Suppressor macrophage treated with lipopolysaccharide for 1 hour (primary cell): ENCODE results near the gene GALNT17.

Source experiments
- DNase-seq, 3 donors: peaks; one replicate each; pipeline ENCODE4 v3.0.0-alpha.2; 2020 to 2022

Gene GALNT17

DNA sequence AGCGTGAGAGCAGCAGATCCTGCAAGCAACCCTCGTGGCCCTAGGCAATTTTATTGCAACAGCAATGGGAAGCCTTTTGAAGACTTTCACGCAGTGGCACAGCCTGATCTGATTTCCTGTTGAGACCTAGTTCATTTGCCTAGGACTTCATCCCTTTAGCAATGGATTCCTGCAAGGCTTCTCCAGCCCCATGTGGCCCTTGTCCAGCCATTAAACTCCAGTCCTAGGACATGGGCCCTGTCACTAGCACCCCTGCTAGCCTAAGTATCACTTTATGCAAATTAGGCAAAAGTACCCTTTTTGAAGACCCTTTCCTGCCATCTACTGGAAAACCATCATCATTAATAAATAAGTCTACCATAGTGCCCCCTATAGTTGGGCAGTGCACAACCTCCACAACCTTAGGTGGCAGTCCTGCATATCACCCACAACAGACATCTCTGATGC, 379.4 kb downstream of the GALNT17 start:
- no peak for DNase-seq

DNA sequence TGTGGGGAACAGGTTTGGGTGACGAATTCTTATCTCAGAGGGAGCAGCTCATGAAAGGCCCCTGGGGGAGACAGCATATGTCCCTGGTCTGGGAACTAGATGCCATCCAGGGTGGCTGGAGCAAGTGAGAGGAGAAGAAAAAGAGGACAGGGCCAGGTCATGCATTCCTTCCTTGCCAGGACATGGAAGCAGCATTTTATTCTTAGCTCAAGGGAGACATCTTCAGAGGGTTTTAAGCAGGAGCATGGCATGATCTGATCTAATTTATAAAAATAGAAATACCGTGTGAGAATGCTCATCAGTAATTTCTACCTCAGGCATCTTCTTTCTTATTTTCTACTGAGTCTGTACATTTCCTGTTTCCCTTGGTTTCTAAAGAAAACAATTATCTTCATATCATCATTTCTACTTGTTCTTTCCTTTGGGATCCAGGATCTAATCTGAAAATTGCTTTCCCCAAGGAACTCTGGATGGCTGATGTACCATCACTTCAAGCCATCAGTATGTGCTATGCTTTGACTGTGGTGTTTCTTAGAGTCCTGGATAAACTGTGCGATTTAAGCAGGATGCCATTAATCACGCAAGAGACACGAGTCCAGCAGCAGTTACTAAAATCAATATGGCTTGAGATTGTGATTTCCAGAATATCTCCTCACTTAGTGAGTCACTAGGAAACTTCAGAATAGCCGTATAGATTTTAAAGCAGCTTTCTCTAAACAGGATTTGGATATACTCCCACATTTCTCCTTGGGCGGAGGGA, 386.2 kb downstream of the GALNT17 start:
- no peak for DNase-seq

DNA sequence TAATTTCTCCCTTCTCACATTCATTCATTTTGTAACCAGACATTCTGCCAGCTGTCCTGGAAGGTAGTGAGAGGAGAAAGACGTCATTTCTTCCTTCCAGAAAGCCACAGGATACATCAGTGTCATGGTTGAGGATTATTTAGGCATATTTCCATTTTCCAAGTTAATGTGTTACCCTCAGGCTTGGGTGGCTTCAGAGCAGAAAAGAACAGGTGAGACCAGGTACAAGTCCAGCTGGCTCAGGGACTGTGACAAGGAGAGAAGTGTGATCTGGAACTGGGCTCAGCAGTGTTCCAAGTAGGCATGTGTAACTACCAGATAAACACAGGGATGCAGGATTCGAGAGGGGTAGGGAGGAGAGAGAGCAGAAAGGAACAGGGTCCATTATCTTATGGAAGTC, 386.9 kb downstream of the GALNT17 start:
- DNase-seq = no peak

DNA sequence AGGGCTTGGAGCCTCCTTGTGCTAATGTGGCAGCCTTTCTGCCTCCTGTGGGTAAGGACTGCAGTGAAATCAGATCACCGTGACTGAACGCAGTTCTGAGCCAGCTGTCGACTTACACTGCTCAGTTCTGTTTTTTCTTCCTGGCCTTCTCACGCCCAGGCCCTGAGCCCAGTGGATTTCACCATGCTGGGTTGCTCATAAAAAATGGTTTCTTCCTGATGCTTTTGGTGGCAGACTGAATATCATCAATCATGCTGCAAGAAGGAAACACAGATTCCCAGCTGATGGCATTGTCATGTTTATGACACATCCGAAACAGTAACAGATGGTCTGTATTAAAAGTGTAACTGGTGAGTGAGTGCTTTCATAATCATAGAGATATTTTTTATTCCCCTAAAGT, 389.6 kb downstream of the GALNT17 start:
- DNase-seq = no peak

DNA sequence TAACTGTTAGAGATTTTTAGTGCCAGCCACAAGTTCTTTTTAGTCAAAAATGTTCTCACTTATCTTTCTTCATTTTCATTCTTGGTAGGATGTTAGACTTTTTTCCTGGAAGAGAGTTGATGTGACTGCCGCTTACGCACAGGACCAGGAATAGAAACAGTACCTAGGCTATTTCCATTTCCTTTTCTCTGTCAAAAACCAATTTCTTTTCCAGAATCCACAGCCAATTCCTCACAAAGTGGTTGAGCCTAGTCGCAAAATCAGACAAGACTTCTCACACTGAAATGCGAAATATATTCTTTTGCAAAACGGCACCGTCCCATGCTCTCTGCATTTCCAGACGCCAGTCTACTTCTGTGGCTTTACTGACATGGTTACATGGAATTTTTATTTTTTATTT, 394.2 kb downstream of the GALNT17 start:
- no peak for DNase-seq

DNA sequence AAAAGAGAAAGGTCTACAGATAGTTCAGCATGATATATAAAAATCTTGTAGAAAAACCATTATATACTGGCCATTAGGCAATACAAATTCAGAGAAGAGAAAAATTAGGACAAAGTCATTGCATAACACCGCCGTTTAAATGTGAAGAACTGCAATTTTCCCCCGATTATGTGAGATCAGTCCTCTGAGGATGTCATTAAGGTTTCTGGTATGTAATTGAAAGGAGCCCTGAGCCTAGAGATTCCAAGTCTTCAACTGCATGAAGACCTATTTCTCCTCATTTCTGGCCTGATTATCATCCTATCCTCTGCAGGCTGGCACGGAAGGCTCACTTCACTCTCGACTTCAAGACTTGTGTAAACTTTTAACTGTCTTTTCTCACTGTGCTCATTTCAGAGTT, 395.3 kb downstream of the GALNT17 start:
- DNase-seq = no peak

DNA sequence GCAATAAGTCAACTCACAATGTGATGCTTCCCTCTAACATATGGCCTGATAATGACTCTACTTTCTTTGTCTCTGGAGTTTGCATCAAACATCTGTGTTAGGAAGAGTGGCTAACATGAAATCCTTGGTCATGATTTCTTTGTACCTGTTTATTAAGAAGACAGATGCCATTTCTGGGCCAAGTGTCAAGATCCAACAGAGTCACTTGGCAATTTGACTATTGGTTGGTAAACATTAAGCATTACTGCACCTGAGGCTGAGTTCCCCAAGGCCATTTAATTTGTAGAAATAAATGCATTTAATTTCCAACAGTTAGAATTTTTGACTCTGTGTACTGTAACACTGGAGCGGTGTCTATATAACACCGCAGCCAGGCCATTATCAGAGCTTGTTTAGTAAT, 403.7 kb downstream of the GALNT17 start:
- DNase-seq = no peak

DNA sequence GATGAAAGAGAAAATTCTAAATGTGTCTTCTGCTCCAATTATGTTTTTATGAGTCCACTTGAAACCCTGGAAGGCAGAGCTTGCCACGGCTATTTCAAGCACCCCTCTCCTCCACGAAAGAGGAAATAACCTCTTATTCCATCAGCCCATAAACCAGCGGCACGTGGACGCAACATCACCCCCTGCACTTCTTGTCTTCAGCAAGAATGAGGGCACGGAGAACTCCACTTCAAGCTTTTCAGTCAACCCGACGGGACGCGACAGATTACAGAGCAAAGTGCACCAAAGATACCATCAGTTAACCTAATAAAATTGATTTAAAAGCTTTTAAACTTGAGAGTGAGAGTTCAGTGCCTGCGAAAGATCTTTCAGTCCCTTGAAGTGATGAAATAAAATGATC, 406.3 kb downstream of the GALNT17 start:
- DNase-seq = no peak

DNA sequence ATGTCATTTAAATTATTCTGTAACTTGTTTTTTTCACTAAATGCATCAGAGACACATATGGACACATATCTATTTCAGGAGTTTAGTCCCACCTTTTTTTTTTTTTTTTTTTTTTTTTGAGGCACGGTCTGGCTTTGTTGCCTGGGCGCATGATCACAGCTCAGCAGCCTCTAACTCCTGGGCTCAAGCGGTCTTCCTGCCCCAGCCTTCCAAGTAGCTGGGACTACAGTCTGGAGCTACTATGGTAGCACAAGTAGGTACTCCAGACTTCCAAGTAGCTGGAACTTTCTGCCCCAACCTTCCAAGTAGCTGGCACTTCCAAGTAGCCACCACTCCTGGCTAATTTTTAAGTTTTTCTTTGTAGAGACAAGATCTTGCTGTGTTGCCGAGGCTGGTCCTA, 407.7 kb downstream of the GALNT17 start:
- DNase-seq = no peak

DNA sequence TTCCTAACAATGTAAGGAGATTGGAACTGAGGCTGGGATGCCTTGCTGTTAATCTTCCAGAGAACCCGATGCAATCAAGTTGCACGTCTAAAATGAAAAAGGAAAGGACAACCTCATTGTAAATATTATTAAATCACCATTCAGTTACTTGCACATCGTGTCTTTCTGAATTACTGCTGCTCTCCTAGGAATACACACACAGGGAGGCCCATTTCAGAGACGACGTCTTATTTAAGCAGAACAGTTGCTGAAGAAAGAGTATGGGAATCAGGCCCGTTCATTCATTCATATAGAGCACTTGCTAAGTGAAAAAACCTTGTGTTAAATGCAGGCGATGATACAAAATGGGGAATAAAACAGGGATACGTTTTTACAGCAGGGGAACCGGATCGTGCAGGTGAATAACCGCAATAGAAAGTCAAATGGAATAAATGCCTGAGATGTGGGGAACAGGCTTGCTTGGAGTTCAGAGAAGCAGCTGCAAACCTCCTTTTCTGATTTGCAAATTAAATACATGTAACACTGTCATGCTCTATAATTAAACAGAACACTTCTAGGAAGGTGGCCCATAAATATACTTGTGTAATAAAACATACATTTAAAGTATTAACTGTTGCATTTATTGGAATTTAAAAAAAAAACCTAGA, 409.9 kb downstream of the GALNT17 start:
- DNase-seq = no peak

DNA sequence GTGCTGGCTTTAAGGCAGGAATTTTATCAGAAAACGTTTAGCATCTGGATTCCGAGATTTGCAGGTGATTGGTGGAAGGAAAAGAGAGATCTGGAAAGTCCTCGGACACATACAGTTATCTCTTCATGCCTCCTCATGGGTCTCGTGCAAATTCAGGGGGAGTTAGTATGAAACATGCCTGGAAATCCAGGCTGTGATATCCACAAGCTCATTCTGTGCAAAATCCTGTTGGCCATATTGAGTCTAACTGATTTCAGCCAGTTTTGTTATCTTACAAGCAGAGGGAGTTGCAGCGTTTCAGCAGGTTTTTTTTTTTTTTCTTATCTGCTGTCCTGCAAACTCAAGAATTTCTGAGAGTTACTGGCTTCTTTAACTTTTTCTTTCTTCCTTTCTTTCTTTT, 411.5 kb downstream of the GALNT17 start:
- DNase-seq = no peak

DNA sequence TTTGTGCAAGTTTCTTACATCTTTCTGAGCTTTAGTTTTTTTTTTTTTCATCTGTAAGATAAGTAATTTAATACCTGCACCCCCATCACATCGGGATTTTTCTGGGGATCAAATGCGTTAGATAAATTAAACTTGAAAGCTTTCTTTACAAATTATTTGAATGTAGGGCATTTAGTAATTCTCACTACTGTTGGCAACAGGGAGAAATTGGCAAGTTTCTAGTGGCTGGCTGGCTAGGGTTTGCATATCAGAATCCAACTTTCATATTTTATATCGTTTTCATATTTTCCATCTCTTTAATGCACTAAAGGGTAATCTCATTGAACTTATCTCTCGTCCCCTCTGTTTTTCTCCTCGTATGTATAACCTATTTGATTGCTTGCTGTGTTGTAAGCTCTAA, 412.9 kb downstream of the GALNT17 start:
- no peak for DNase-seq

DNA sequence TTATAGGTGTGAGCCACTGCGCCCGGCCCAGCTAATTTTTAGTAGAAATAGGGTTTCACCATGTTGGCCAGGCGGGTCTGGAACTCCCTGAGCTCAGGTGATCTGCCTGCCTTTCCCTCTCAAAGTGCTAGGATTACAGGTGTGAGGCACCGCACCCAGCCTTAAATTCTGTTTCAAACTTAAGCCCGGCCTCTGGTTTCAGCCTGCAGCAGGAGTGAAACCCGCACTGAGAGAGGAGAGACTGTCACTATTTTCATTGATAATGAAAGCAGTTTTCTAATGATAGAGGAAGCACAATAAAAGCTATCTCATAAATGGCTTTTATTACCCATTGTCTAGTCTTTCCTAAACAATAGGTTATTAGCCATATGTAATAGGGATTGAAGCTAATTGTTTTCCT, 415.5 kb downstream of the GALNT17 start:
- no peak for DNase-seq

DNA sequence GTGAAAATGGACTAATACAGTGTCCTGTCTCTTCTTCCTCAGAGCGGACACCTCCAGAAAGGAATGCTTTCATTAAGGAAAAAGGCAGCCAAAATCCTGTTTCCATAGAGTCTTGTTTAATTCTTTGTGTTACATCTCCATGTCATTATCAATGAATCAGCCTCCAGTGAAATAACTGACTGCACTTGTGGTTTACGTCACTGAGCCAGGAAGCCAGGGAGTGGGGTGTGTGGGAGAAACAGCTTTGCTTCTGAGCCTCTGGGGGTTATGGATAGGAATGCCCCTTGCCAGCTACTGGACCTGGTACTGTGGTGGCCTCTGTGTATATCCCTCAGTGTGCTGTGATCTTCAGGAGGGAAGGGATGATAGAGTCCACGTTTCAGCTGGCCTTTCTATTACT, 416.8 kb downstream of the GALNT17 start:
- no peak for DNase-seq

DNA sequence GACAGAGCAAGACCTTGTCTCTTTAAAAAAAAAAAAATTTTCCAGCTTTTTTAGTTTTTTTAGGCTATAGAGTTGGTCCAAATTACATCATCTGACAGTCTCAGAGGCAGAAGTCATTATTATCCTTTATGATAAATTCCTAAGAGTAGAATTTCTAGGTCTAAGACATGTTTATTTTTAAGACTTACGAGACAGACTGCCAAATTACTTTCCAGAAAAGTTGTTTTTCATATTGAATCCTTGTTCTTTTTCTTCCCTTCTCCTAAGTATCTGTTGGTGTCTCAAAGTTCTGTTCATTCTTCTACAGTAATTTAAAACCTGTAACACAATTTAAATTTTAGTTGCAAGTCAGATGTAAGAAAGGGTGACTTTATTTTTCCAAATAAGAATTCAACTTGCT, 421.4 kb downstream of the GALNT17 start:
- no peak for DNase-seq

DNA sequence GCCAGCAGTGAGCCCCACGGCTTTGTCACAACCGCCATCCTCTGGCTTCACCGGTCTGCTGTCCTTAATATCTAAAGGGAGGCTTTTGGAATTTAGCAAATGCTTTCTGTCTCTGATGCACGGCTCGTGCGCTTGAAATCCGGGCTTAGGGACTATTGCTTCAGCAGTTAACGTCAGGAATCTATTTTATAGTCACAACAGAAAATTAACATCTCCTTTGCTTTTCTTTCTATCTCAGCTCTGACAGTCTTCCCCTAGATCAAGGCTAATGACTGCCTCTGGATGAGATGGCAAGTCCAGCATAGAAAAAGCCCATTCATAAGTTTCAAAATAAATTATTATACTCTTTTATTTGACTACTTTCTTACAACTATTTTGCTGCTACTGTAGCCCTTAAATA, 423.8 kb downstream of the GALNT17 start:
- no peak for DNase-seq

DNA sequence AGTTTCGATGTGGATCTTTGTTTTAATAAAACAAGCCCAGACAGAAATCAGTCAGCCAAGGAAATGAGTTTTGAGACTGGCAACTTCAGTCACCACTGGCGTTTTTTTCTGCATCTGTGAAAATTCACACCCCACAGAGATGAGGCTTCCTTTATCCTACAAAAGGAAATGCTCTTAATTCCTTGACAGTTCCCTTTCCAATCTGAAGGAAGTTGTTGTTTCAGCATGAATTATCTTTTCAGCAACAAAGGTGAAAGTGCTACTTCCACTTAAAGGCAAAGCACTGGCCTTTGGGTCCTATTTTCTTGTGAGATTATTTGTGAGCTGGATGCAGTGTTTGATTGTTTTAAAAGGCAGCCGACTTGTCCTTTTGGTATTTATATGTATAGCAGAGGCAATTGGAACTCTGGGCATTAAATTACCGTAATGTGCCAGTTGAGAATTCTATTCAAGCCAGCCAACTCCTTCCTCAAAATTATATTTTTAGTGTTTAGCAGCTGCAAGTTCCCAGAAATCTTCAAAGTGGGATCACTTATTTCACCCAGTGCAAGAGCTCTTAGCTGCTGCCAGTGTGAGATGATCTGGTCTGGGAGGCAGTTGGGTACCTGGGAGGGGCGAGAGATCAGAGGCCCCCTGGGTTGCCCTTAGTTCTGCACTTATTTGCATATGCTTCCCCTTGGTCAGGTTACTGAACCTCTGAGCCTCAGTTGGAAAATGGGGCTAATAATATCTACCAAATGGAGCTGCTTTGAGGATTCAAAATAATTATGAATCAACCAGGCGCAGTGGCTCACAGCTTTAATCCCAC, 427.1 kb downstream of the GALNT17 start:
- no peak for DNase-seq

DNA sequence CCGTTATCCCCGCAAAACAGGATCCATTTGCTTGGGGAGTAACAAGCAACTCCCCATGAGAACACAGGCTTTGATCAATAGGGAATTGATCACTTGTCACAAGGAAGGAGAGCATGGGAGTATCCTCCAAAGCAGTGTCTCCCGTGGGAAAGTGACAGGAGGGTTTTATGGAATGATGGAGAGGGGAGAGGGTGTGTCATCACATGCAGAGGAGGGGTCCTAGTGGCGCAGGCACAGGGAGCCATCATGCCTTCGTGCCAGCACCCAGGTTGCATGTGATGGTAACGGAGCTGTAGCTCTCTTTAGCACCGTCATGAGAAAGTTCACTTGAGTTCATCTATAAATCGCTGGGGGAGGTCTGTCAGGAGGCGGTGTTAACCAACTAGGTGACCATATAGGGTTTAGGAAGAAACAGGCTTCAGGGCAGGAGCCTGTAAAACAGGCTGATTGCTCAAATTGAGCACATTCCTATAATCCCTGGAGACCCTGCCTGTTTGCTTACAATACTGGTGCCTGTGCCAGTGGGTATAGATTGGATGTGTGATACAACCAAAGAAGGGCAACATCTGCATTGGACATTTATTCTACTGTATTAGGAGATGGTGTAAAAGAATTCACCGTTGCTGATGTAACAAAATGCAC, 428.5 kb downstream of the GALNT17 start:
- no peak for DNase-seq

DNA sequence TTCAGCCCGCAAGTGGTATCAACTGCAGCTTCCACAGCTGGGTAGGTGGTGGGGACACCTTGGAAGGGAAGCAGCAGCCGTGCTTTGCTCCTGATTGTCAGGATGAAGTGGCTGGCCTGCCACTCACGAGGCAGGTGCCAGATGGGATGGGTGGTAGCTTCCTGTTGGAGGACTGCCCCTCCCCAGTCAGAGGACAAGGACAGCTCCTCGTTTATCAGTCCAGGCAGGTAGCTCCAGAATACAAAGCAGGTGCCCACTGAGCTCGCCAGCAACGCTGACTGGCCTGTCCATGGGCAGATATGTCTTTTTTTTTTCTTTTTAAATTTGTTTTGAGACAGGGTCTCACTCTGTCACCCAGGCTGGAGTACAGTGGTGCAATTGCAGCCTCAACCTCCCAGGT, 431.3 kb downstream of the GALNT17 start:
- no peak for DNase-seq

DNA sequence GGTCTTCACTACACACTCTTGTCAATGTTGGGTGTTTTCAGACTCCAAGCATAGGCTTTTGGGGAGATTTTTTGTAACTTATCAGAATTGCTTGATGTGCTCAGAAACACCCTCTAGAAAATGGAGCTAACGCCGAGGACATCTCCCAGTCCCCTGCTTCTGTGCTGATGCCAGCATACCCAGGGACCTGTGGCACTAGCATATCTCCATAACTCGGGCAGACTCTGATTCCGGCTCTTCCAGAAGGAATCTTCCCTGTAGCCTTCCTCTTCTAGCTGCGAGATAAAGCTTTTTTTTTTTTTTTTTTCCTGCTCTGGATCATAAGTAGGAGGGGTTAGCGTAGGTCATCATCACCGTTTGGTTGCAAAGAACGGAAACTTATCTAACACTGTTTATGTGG, 434.4 kb downstream of the GALNT17 start:
- no peak for DNase-seq

DNA sequence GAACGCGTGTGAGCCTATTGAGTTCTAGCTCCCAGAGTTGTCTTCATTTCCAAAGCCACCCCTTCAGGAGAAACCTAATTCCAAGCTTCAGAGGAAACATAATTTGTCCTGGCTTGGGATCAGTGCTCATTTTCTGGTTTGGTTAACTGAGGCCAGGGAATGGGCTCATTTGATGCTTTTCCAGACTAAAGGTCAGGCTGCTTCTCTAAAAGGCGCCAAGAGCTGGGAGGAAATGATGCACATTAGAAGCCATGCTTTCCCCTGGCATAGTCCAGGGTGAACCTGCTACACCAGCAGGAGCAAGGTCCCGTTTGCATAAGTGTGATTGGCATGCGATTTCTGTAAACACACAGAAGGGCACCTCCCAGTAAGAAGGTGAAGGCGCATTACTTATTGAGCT, 435.0 kb downstream of the GALNT17 start:
- no peak for DNase-seq

DNA sequence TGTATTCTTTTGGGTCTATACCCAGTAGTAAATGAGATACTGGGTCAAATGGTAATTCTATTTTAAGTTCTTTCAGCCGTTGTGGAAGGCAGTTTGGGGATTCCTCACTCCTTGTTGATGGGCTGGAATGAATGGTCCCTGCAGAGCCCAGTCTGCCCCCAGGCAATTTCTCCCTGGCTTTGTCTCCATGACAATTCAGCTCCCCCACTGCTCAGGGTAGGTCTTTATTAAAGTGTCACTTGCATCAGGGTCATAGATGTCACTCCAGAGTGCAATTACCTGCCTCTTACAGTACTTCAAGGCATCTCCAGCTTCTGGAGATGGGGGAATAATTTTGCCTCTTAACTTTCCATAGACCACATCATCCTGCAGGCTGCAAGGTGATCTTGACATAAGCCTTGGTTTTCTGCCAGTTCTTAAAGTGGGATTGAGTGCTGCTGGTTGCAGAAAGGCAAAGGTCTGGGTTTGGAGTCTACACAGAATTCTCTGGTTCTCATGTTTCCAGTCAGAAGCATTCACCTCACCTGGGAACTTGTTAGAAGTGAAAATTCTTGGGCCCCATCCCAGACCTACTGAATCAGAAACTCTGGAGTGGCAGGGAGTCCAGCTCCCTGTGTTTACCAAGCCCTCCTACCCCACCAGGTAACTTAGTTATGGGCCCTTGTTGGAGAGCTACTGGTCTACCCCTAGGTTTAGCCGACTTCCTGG, 442.4 kb downstream of the GALNT17 start:
- DNase-seq = no peak

DNA sequence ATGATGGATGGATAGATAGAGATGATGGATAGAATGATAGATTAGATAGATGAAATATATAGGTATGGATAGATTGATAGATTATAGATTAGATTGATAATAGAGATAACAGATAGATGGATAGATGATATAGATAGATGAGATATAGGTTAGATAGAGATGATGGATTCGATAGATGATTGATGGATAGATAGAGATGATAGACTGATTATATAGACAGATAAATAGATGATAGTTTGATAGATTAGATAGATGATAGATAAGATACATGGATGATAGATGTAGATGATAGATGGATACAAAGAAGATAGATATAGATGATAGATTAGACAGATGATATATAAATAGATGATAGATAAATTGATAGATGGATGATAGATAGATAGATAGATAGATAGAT, 448.1 kb downstream of the GALNT17 start:
- DNase-seq = no peak
